Smooth muscle cell (in vitro differentiated cells): Measurements from ENCODE around the gene NR2F2. TPM values are rescaled to one million over a fixed set of nuclear protein-coding genes. Genes with fewer than 3 reads are reported as not detected.

Experiments
- DNase-seq: peaks from one replicate; lab custom pipeline; 2025; ENCODE audit not compliant: unreplicated experiment; lab: John Stamatoyannopoulos, UW
- H2AFZ ChIP-seq: fragments of 200-600 bp; sonication (generic); 2 replicates; pipeline ENCODE4 v1.6.0; 2016; ENCODE audit warnings: antibody characterized with exemption, low read depth, mild to moderate bottlenecking
- H3F3A ChIP-seq: fragments of 200-600 bp; sonication (generic); 2 replicates; pipeline ENCODE4 v1.6.0; 2017; ENCODE audit warnings: antibody characterized with exemption, low read depth
- H3K27ac ChIP-seq: fragments of 200-600 bp; sonication (generic); 2 replicates; pipeline ENCODE4 v1.5.1; 2016; ENCODE audit warnings: low read depth, mild to moderate bottlenecking
- H3K27me3 ChIP-seq: fragments of 200-600 bp; sonication (generic); 2 replicates; pipeline ENCODE4 v1.6.1; 2016; ENCODE audit warnings: low read depth, mild to moderate bottlenecking
- H3K36me3 ChIP-seq: fragments of 200-600 bp; sonication (generic); 2 replicates; pipeline ENCODE4 v1.5.1; 2016; ENCODE audit warnings: low read depth
- H3K4me1 ChIP-seq: fragments of 200-600 bp; sonication (generic); 2 replicates; pipeline ENCODE4 v1.5.1; 2016; ENCODE audit warnings: low read depth
- H3K4me2 ChIP-seq: fragments of 200-600 bp; sonication (generic); 2 replicates; pipeline ENCODE4 v1.6.0; 2016; ENCODE audit warnings: mild to moderate bottlenecking
- H3K4me3 ChIP-seq: fragments of 200-600 bp; sonication (generic); 2 replicates; pipeline ENCODE4 v1.5.1; 2016; ENCODE audit warnings: mild to moderate bottlenecking
- H3K79me2 ChIP-seq: fragments of 200-600 bp; sonication (generic); 2 replicates; pipeline ENCODE4 v1.6.0; 2016; ENCODE audit warnings: low read depth, mild to moderate bottlenecking
- H3K9ac ChIP-seq: fragments of 200-600 bp; sonication (generic); 2 replicates; pipeline ENCODE4 v1.6.0; 2016; ENCODE audit warnings: low read depth
- H3K9me3 ChIP-seq: fragments of 200-600 bp; sonication (generic); replicated peaks from 2 replicates; pipeline ENCODE4 v1.5.1; 2016; ENCODE audit warnings: low read depth
- H4K20me1 ChIP-seq: fragments of 200-600 bp; sonication (generic); 2 replicates; pipeline ENCODE4 v1.6.0; 2016; ENCODE audit warnings: low read depth
- whole genome bisulfite sequencing: methylation state at CpG from one replicate; pipeline ENCODE4 v1.1.7; 2016; ENCODE audit warnings: low lambda C conversion rate; 5-methylcytosine and 5-hydroxymethylcytosine counted together
- microRNA counts: library from miRNA; unstranded; fragments of <30 nt; microRNA quantifications from one replicate; lab custom pipeline; 2016
- polyA plus RNA-seq: library from polyadenylated mRNA; unstranded; fragments of >200 nt; fragmentation: Nextera tagmentation; extraction: Ambion mirVana; gene quantifications from 2 replicates; pipeline ENCODE4 v1.2.1, GENCODE V29; 2016
- total RNA-seq: library from RNA; depleted of rRNA; stranded (reverse); fragments of >200 nt; gene quantifications from 2 replicates; pipeline ENCODE4 v1.2.3, GENCODE V29; 2014
- TF ChIP-seq, protein P1 (sequence below): fragments of 200-600 bp; sonication (generic); IDR thresholded peaks from 2 replicates; pipeline ENCODE4 v1.5.1; 2017; ENCODE audit warnings: borderline replicate concordance, mild to moderate bottlenecking, antibody characterized with exemption; ENCODE audit not compliant: insufficient read depth, poor library complexity, severe bottlenecking

Gene NR2F2
- total and polyA plus RNA-seq, 2 experiments from 2014 or later = 4.7 to 9.8 TPM

DNA sequence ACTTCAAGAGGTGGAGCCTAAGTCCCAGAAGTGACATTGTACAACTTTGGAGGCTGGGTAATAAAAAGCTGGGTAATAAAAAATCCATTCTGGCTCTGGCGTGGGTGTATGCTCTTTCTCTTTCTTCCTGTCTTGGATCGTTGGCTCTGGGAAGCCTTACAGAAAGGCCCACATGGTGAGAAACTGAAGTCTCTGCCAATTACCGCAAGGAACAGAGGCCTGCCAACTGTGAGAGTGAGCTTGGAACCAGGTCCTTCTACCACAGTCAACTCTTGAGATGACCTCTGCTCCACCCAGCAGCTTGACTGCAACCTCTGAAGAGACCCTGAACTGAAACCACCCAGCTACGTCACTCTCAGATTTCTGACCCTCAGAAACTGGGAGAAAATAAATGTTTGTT, 51.0 kb downstream of the NR2F2 start:
- Histone ChIP-seq H3K4me2 (no peak overlapping the region), H4K20me1 (no peaks in the 10 kb centered on the region), H3K27me3 (peaks cover 19% of the 10 kb centered on the region), H3F3A (no peaks in the 10 kb centered on the region), H3K9ac (no peak overlapping the region), H3K4me3 (no peak overlapping the region), H3K79me2 (no peaks in the 10 kb centered on the region), H3K9me3 (no peaks in the 10 kb centered on the region), H3K27ac (no peak overlapping the region), H2AFZ (no peak overlapping the region), H3K4me1 (no peaks in the 10 kb centered on the region), H3K36me3 (no peaks in the 10 kb centered on the region)
- TF ChIP-seq, protein P1, sequence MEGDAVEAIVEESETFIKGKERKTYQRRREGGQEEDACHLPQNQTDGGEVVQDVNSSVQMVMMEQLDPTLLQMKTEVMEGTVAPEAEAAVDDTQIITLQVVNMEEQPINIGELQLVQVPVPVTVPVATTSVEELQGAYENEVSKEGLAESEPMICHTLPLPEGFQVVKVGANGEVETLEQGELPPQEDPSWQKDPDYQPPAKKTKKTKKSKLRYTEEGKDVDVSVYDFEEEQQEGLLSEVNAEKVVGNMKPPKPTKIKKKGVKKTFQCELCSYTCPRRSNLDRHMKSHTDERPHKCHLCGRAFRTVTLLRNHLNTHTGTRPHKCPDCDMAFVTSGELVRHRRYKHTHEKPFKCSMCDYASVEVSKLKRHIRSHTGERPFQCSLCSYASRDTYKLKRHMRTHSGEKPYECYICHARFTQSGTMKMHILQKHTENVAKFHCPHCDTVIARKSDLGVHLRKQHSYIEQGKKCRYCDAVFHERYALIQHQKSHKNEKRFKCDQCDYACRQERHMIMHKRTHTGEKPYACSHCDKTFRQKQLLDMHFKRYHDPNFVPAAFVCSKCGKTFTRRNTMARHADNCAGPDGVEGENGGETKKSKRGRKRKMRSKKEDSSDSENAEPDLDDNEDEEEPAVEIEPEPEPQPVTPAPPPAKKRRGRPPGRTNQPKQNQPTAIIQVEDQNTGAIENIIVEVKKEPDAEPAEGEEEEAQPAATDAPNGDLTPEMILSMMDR = no peak
- no peak for DNase-seq
- 80% methylated on average over 4 of the region's 4 CpGs for WGBS

DNA sequence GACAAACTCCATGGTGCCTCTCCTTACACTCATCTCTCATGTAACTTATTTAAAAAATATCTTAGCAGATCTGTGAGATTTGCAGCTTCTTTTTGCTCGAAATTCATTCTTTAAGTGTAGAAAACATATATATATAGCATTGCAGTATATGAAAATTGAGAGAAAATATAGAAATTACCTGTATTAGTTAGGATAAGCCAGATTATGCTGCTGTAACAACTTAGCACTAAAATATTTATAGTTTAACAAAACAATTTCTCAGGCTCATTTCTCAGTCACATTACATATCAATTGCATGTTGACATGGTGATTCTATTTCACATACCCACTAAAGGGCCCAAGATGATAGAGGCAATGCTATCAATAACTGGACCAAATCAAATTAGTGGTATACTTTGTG, 54.7 kb downstream of the NR2F2 start:
- TF ChIP-seq, protein P1 = no peak
- DNase-seq = no peak
- Histone ChIP-seq H3K4me1 (no peaks in the 10 kb centered on the region), H3F3A (no peaks in the 10 kb centered on the region), H3K27ac (no peak overlapping the region), H3K79me2 (no peaks in the 10 kb centered on the region), H3K36me3 (no peaks in the 10 kb centered on the region), H3K4me2 (no peak overlapping the region), H3K27me3 (peaks cover 21% of the 10 kb centered on the region), H2AFZ (no peak overlapping the region), H3K4me3 (no peak overlapping the region), H3K9ac (no peak overlapping the region), H3K9me3 (no peaks in the 10 kb centered on the region), H4K20me1 (no peaks in the 10 kb centered on the region)
- WGBS = 30% methylated on average over 1 of the region's 1 CpG

DNA sequence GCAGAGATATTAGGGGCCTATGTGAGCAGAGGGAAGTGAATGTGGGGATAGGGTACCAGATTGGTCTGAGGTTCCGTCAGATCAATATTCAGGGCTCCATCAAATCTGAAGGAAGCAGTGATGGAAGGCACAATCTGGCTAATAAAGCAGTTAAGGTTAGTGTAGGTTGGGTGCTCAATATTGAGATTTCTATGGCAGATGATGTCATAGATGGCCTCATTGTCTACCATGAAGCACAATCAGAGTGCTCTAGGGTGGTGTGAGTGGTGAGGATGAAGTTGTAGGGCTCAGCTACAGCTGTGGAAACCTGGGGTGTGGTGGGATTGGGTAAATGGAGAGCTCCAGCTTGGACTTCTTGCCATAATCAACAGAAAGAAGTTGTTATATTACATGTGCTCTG, 58.2 kb downstream of the NR2F2 start:
- no peaks in the 10 kb centered on the region for H3K79me2 ChIP-seq
- WGBS = 61% methylated on average over 1 of the region's 1 CpG
- H3K9ac ChIP-seq = no peak overlapping the region
- peaks cover 35% of the 10 kb centered on the region for H3K27me3 ChIP-seq
- H3K4me2 ChIP-seq = no peak overlapping the region
- H3K9me3 ChIP-seq = no peaks in the 10 kb centered on the region
- no peak overlapping the region for H2AFZ ChIP-seq
- H3K4me3 ChIP-seq = no peak overlapping the region
- no peaks in the 10 kb centered on the region for H4K20me1 ChIP-seq
- no peaks in the 10 kb centered on the region for H3K36me3 ChIP-seq
- TF ChIP-seq, protein P1 = no peak
- H3K4me1 ChIP-seq = peaks cover 15% of the 10 kb centered on the region
- DNase-seq = no peak
- H3K27ac ChIP-seq = no peak overlapping the region
- no peaks in the 10 kb centered on the region for H3F3A ChIP-seq

MicroRNA genes within 50 kb of the gene (microRNA counts, 767-probe panel; counts per million panel counts)
- microRNA hsa-miR-1469 (lab: Ali Mortazavi, UCI) = 183 counts per million
